Osteoblast (primary cell): ENCODE results near the gene DCAF12. TPM values are rescaled to one million over a fixed set of nuclear protein-coding genes. Genes with fewer than 3 reads are reported as not detected.

Experiments
- DNase-seq: peaks from one replicate; pipeline ENCODE4 v3.0.0; 2011; ENCODE audit warnings: low spot score, mixed read lengths; ENCODE audit not compliant: insufficient read length; ENCODE audit errors: missing footprints
- H2AFZ ChIP-seq: 2 replicates; pipeline ENCODE4 v1.6.0; 2011; ENCODE audit warnings: mild to moderate bottlenecking, low read length
- H3K27ac ChIP-seq: 2 replicates; pipeline ENCODE4 v1.5.1; 2011; ENCODE audit warnings: mild to moderate bottlenecking, low read depth, low read length, moderate library complexity
- H3K27me3 ChIP-seq: 2 replicates; pipeline ENCODE4 v1.6.0; 2012; ENCODE audit warnings: mild to moderate bottlenecking, control low read depth, inconsistent platforms, low read length, moderate library complexity; ENCODE audit not compliant: insufficient read depth
- H3K36me3 ChIP-seq: 2 replicates; pipeline ENCODE4 v1.5.1; 2011; ENCODE audit warnings: mild to moderate bottlenecking, low read length, control low read depth, moderate library complexity; ENCODE audit not compliant: insufficient read depth
- H3K4me1 ChIP-seq: 2 replicates; pipeline ENCODE4 v1.5.1; 2011; ENCODE audit warnings: mild to moderate bottlenecking, low read length, control low read depth, moderate library complexity; ENCODE audit not compliant: insufficient read depth
- H3K4me2 ChIP-seq: 2 replicates; pipeline ENCODE4 v1.6.0; 2011; ENCODE audit warnings: mild to moderate bottlenecking, low read length; ENCODE audit not compliant: insufficient read depth
- H3K4me3 ChIP-seq: fragments of 200-600 bp; sonication (generic); 3 replicates; pipeline ENCODE4 v1.5.1; 2012; ENCODE audit warnings: mild to moderate bottlenecking, low read length, inconsistent platforms; ENCODE audit not compliant: insufficient read depth
- H3K79me2 ChIP-seq: 2 replicates; pipeline ENCODE4 v1.6.0; 2012; ENCODE audit warnings: mild to moderate bottlenecking, low read length, control low read depth, inconsistent platforms; ENCODE audit not compliant: insufficient read depth
- H3K9me3 ChIP-seq: 2 replicates; pipeline ENCODE4 v1.5.1; 2011; ENCODE audit warnings: low read depth, low read length, control low read depth
- H4K20me1 ChIP-seq: 2 replicates; pipeline ENCODE4 v1.6.0; 2012; ENCODE audit warnings: mild to moderate bottlenecking, low read length, control low read depth; ENCODE audit not compliant: insufficient read depth
- CTCF ChIP-seq: IDR thresholded peaks from 2 replicates; pipeline ENCODE4 v1.5.1; 2011; ENCODE audit warnings: mild to moderate bottlenecking, low read depth, low read length, moderate library complexity; ENCODE audit errors: extremely low read depth
- total RNA-seq: library from RNA; depleted of rRNA; stranded (reverse); fragments of >200 nt; gene quantifications from 2 replicates; pipeline ENCODE4 v1.2.3, GENCODE V29; 2012

DCAF12 gene
- total RNA-seq, 1 donor = 21.4 TPM

- no peak overlapping the region for H2AFZ ChIP-seq
Measured at GRCh38 chr9:34157898-34158297, 31.4 kb upstream of the DCAF12 start.

GRCh38 chr9:34157318-34157717 is 30.8 kb upstream of the DCAF12 start:
- H3K27ac ChIP-seq = no peak overlapping the region
- H4K20me1 ChIP-seq = no peaks in the 10 kb centered on the region
- DNase-seq = no peak
- no peaks in the 10 kb centered on the region for H3K4me1 ChIP-seq
- no peak overlapping the region for H3K4me2 ChIP-seq
- no peaks in the 10 kb centered on the region for H3K79me2 ChIP-seq
- H3K27me3 ChIP-seq = peaks cover 3% of the 10 kb centered on the region
- no peak overlapping the region for H2AFZ ChIP-seq
- H3K4me3 ChIP-seq = no peak overlapping the region
- no peaks in the 10 kb centered on the region for H3K36me3 ChIP-seq
- no peak for TF ChIP-seq CTCF
- no peaks in the 10 kb centered on the region for H3K9me3 ChIP-seq

More at GRCh38 chr9:34157898-34158297, 31.4 kb upstream of the DCAF12 start:
- Histone ChIP-seq H3K4me2 (no peak overlapping the region), H3K9me3 (no peaks in the 10 kb centered on the region), H3K27me3 (peaks cover 3% of the 10 kb centered on the region), H3K79me2 (no peaks in the 10 kb centered on the region), H3K4me3 (no peak overlapping the region), H3K27ac (no peak overlapping the region), H3K36me3 (no peaks in the 10 kb centered on the region), H4K20me1 (no peaks in the 10 kb centered on the region), H3K4me1 (no peaks in the 10 kb centered on the region)
- no peak for DNase-seq
- no peak for TF ChIP-seq CTCF

GRCh38 chr9:34154057-34154456 is 27.6 kb upstream of the DCAF12 start:
- Histone ChIP-seq H3K79me2 (no peaks in the 10 kb centered on the region), H3K9me3 (no peaks in the 10 kb centered on the region), H3K36me3 (no peaks in the 10 kb centered on the region), H3K27me3 (peaks cover 3% of the 10 kb centered on the region), H3K4me2 (no peak overlapping the region), H4K20me1 (no peaks in the 10 kb centered on the region), H2AFZ (no peak overlapping the region), H3K27ac (no peak overlapping the region), H3K4me3 (no peak overlapping the region), H3K4me1 (no peaks in the 10 kb centered on the region)
- no peak for TF ChIP-seq CTCF
- no peak for DNase-seq

GRCh38 chr9:34151398-34151797 is 24.9 kb upstream of the DCAF12 start:
- no peak overlapping the region for H3K27ac ChIP-seq
- H3K27me3 ChIP-seq = peaks cover 3% of the 10 kb centered on the region
- no peak for TF ChIP-seq CTCF
- H3K4me1 ChIP-seq = no peaks in the 10 kb centered on the region
- H2AFZ ChIP-seq = no peak overlapping the region
- no peak for DNase-seq
- no peak overlapping the region for H3K4me2 ChIP-seq
- no peaks in the 10 kb centered on the region for H3K36me3 ChIP-seq
- no peaks in the 10 kb centered on the region for H3K9me3 ChIP-seq
- no peaks in the 10 kb centered on the region for H3K79me2 ChIP-seq
- H4K20me1 ChIP-seq = no peaks in the 10 kb centered on the region
- no peak overlapping the region for H3K4me3 ChIP-seq
